HG02840 (cell line): ENCODE results near the gene POLR2A.

Experiments
- ATAC-seq: cut with Tn5 transposase; IDR thresholded peaks from one replicate; pipeline ENCODE4 v1.9.1; 2021; ENCODE audit warnings: mild to moderate bottlenecking, moderate library complexity, moderate number of reproducible peaks; ENCODE audit not compliant: unreplicated experiment, low FRiP score

POLR2A gene

DNA sequence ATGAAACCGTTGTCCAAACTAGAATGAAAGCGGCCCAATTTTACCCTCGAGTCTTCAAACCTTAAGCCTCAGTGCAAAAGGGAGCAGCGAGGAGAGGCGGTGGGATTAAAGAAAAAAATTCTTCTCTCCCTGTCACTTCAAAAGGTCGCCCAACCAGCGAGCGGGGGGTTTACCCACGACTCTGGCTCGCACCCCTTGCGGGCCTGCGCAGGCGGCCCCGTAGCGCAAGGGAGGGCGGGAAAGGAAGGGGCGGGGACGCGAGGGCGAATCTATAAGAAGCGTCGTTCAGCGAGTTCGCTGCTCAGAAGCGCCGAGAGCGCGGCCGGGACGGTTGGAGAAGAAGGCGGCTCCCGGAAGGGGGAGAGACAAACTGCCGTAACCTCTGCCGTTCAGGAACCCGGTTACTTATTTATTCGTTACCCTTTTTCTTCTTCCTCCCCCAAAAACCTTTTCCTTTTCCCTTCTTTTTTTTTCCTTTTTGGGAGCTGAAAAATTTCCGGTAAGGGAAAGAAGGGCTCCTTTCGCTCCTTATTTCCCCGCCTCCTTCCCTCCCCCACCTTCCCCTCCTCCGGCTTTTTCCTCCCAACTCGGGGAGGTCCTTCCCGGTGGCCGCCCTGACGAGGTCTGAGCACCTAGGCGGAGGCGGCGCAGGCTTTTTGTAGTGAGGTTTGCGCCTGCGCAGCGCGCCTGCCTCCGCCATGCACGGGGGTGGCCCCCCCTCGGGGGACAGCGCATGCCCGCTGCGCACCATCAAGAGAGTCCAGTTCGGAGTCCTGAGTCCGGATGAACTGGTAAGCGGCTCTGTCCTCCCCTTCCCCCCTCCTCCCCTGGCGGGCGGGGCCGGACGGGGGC lies at the start of gene POLR2A:
TSS of gene POLR2A (plus strand) at position 300 of the 852 bp plus-strand sequence.
- ATAC-seq = peak; percentile 62

DNA sequence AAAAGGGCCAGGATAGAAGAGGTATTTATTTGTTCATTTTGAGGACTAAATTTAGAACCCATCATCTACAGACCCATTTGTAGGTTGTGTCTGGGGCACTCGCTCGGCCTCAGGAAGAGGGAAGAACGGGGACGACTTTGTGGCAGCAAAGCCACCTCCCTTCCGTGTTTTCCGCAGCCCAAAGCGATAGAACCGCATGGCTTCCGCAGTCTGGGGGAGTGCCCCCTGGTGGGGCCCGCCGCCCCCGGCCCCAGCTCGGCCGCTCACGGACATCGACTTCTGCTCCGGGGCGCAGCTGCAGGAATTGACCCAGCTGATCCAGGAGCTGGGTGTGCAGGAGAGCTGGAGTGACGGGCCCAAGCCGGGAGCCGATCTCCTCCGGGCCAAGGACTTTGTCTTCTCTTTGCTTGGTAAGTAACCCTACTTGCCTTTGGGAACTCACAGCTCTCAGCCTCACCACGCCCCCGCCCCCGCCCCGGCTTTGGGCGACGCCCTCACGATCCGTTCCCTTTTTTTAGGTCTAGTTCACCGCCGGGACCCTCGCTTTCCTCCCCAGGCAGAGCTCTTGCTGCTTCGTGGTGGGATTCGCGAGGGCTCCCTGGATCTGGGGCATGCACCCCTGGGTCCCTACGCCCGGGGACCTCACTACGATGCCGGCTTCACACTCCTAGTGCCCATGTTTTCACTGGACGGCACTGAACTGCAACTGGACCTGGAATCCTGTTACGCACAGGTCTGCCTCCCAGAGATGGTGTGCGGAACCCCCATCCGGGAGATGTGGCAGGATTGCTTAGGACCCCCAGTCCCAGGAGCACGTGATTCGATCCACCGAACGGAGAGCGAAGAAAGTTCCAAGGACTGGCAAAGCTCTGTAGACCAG lies 48.2 kb upstream of the POLR2A start:
- peak; percentile 16 for ATAC-seq

DNA sequence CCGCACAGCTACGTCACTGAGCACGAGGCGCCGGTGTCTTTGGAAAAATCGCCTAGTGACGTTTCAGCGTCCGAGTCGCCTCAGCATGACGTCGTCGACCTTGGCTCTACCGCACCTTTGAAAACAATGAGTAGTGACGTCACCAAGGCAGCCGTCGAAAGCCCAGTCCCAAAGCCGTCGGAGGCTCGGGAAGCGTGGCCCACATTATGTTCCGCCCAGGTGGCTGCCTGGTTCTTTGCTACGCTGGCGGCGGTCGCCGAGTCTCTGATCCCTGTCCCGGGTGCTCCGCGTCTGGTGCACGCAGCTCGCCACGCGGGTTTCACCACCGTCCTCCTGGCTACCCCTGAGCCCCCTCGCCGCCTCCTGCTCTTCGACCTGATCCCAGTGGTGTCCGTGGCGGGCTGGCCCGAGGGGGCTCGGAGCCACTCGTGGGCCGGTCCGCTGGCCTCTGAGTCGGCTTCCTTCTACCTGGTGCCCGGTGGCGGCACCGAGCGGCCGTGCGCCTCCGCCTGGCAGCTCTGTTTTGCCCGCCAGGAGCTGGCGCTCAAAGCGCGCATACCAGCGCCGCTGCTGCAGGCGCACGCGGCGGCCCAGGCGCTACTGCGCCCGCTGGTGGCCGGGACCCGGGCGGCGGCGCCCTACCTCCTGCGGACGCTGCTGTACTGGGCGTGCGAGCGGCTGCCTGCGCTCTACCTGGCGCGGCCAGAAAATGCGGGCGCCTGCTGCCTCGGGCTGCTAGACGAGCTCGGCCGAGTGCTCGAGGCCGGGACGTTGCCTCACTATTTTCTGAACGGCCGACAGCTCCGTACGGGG lies 47.4 kb upstream of the POLR2A start:
- no peak for ATAC-seq

DNA sequence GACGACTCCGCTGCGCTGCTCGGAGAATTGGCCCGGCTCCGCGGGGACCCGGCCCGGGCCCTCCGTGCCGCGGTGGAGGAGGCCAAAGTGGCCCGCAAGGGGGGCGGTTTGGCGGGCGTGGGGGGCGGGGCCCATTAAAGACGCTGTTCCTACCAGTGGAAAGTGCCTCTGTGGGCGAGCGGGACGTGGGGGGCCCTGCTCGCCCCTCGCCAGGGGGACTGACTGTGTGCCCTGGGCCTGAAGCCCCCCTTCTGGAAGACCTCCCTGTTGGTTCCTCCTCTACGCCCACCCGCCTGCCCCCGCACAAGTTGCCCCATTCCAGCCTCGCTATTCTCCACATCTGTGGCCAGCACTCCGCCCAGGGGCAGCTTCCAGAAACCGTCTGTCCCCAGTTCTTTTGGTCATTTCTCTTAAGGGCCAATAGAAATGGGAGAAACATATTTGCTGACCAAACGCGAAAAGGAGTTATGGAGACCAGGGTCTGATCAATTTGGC lies 46.8 kb upstream of the POLR2A start:
- no peak for ATAC-seq

DNA sequence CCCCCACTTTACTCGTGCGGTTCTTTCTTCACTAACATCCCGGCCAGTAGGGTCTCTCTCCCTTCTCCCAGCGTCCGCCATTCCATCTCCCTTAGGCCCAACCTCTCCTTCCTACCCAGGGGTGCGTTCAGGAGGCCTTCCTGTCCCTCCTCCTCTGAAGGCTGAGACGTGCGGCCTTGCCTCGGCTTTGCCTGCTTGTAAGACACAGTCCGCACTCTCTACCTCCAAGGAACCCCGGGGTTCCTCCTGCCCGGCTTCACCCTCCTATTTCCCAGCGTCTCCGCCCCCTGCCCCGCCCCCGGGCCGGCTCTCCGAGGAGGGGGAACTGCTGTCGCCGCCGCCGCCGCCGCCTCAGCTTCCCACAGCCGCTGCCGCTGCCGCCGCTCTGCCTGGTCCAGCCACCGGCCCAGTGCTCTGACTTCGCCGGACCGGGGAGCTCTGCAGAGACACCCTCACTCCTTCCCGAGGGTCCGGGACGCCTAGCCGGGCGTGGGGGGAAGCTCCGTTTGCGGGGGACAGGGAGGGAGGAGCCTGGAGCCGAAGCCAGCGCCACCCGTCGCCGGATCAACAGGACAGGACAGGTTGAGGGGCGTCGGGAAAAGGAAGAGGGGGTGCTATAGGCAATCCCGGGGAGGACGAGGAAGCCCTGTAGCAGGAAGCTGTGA lies 46.1 kb upstream of the POLR2A start:
- no peak for ATAC-seq

DNA sequence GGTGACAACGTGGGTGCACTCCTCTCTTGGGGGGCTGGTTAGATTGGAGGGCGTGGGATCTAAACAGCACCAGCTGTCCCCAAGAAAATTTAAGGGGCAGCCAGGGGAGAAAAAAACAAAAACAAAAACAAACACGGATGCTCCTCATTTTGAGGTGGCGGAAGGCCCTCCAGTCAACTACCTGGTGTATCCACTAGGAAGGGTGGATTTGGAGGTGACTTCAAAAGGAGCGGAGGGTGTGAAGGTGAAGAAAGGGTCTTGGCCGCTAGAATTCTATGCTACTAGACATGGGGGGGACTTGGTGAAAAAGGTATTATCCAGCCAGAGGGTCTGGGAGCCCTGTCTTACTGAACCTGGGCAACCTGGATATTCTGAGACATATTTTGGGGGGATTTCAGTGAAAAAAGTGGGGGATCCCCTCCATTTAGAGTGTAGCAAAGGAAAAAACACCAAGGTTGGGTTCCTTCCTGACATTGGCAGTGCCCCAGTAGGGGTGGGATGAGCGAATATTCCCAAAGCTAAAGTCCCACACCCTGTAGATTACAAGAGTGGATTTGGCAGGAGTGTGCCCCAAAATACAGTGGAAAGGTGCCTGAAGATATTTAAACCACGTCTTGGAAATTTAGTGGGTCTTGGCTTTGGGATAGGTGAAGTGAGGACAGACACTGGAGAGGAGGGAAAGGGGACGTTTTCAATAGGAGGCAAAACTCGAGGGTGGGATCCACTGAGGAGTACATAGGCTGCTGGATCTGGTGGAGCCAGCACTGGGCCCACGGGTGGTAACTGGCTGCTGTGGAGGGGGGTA lies 45.3 kb upstream of the POLR2A start:
- no peak for ATAC-seq

- no peak for ATAC-seq
Observed at GRCh38 chr17:7439462-7440112, 44.6 kb upstream of the POLR2A start, which contains the start of gene FGF11. Gene FGF11 (plus strand): TSS chr17:7439512. CDS start chr17:7439621, 109 bp downstream.

DNA sequence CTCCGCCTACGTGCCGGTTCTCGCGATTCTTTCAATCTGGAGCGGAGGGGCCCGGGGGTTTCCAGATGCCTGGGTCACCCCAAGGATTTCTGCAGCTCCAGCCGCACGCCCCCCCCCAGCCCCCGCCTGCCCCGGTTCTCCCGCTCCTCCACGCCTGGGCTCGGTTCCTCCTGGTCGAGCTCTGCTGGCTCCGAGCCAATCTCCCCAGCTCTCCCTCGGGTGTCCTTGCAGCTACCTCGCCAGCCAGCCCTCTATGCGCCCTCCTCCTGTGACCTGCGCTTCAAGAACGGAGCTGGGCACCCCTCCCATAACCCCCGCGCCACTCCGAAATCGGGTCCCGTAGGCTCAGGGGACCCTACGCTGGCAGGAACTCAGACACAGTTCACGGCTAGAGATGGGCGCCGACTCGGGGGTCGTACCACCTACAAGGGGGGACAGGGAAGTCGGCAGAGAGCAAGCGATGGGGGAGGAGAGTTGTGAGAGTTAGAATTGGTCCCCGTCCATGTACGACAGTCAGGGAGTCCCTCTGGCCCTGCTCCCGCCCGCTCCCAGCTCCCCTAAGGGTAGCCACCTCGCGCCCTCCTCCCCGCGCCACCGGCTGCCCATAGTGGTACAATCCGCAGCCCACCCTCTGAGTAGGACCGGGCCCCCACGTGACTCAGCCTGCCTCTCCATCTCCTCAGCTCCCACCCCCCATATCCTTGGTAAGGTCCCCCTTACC lies 43.9 kb upstream of the POLR2A start:
- no peak for ATAC-seq

DNA sequence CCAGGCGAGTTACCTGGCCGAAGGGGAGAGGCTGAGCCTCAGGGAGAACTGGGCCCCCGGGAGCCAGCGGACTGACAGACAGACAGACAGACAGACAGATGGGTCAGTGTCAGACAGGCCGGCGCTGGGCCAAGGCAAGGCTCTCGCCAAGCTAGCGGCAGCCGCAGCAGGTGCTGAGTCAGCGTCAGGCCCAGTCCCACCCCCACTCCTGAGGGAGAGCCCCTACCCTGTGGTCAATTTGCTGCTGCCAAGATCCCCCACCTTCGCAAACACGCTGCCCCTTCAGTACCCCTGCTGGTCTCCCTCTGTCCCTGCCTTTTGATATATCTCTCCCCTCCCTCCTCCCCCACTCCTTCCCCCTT lies 43.4 kb upstream of the POLR2A start:
- no peak for ATAC-seq

- no peak for ATAC-seq
Observed at GRCh38 chr17:7441266-7441665, 42.9 kb upstream of the POLR2A start.

GRCh38 chr17:7442142-7442541 lies 42.0 kb upstream of the POLR2A start:
- ATAC-seq = no peak

DNA sequence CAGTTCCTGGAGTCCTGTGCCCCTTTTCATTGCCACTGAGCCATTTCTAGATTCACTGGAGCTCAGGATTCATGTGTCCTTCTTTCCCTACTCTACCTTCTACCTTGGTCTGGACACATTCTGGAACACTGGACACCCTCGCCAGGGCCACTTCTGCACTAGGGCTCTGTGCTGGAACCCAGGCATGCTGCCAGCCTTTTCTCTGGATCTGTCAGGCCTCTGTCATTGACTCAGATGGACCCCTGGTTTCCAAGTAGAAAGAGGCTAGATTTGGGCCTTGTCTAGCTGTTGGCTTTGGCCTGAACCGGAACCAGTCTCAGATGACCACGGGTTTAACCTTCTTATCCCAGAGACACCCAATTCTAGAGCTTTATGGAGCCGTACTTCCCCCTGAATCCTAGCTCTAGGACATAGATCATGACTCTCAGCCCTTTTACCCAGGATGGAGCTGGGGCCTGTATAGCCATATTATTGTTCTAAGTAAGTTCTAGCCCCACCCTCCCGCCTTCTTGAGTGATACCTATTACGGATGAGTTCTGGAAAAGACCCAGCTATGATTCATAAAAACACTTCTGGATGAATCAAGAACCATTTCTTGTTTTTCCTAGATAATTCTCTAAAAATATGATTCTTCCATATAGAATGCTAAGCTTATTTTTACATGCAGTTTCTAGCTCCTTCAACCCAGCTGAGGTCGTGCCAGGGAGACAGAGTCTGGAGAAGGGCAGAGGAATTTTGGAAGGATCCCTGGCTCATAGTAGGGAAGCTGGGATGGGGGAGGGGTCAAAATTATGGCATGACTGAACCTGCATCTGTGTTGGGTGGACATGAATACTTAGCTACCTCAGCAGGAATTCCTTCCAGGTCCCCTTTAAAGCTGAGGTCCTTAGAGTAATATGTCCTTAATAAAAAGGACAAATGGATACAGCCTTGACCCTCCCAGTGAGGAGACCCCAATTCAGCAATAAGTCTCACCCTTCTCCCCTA lies 40.4 kb upstream of the POLR2A start:
- no peak for ATAC-seq

DNA sequence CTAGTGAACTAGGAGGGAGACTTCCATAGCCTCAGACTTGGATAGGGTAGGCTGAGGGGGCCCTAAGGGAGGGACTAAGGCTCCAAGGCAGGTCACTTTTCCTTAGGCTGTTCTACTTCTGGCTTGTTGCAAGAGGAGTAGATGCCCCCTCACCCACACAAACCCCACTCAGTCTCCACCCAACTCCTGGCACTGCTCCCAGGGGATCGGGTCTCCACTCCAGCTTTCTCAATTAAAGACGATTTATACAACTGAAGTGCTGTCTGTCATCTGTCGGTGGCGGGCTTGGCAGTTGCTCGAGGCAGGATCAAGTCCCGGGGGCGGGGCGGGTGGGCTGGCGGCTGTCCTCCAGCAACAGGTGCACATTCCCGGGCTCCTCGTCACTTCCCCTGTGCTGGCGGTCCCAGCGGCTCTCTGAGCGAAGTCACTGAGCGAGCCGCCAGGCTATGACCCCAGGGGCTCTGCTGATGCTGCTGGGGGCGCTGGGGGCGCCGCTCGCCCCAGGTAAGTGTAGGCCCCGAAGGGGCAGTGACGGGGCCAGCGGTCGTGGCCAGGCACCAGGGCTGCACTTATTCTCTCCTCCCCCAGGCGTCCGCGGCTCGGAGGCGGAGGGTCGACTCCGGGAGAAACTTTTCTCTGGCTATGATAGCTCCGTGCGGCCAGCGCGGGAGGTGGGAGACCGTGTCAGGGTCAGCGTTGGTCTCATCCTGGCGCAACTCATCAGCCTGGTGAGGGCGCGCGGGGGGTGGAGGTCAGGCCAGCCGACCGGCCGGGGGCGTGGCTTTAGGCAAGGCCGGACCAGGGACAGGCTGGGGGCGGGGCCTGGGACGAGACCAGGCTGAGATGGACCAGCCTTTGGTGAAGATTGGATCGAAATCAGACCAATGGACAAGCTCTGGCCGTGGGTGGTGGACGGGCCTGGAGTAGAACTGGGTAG lies 39.2 kb upstream of the POLR2A start, which contains the start of gene CHRNB1:
TSS of gene CHRNB1 (plus strand) at position 380 of the 937 bp plus-strand sequence. CDS start at position 447, 67 bp downstream.
- no peak for ATAC-seq

DNA sequence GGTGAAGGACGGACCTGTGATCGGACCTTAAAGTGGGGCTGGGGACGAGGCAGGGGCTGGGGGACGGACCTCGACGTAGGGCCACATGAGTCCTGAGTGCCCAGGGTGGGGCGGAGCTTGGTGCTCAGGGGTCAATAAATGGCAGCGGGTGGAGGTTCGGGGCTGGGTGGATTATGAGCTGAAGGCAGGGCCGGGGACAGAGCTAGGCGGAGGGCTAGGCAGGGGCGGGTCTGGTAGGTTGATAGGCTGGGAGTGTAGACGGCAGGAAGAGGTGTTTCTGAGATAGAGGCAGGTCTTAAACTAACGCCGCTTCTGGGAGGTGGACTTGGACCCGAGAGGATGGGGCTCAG lies 38.6 kb upstream of the POLR2A start:
- no peak for ATAC-seq

GRCh38 chr17:7448461-7448860 lies 35.7 kb upstream of the POLR2A start:
- no peak for ATAC-seq
